ENCODE results near the gene ZNF513.

The ZNF513 gene

DNA sequence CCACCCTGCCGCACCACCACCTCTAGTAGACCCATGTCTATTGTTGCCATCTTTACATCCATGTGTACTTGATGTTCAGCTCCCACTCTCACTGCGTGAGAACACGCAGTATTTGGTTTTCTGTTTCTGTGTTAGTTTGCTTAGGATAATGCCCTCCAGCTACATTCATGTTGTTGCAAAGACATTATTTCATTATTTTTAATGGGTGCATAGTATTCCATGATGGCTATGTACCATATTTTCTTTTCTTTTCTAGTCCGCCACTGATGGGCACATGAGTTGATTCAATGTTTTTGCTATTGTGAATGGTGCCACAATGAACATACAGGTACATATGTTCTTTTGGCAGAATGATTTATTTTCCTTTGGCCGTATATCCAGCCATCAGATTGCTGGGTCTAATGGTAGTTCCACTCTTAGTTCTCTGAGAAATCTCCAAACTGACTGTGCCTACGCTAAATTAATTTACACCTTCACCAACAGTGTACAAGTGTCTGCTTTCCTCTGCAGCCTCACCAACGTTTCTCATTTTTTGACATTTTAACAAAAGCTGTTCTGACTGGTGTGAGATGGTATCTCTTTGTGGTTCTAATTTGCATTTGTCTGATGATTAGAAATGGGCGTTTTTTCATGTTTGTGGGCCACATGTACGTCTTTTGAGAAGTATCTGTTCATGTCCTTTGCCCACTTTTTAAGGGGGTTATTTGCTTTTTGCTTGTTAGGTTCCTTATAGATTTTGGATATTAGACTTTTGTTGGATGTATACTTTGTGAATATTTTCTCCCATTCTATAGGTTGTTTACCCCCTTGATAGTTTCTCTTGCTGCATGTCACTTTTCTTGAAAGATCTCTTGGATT lies 10.5 kb upstream of the ZNF513 start:
- Histone ChIP-seq H3K36me3 (ENCODE audit: insufficient read depth, low read length) (peaks cover 33% of the 10 kb centered on the region), H3K79me2 (ENCODE audit: insufficient read depth, low read length) (peaks cover 64% of the 10 kb centered on the region)

DNA sequence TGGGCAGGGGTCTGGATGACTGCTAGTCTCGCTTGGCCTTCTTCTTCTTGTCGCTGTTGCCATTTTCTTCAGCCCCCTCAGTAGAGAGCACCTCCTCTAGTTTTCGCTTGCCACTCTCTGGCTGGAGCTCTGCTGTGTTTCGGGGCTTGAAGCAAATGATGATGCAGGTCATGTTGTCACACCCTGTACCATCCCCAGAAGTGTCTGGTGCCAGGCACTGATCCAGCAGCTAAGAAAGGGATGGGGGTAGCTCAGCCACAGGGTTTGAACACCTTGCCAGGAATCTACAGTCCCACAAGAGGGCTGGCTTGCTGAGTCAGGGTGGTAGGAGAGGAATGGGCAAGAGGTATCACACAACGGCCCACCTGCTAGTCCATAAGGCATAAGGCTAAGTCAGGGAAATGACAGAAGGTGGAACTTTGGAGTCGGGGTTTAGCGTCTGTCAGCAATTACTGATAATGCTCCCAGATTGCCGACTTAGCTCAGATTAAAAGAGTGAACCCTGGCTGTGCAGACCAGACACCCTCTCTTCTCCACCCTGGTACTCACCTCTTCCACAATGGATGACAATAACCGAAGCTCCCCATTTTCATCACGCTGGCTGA lies 1.1 kb upstream of the ZNF513 start:
- H3K4me2 ChIP-seq (ENCODE audit: low read length), result no peak overlapping the region
- TF ChIP-seq, protein P1, sequence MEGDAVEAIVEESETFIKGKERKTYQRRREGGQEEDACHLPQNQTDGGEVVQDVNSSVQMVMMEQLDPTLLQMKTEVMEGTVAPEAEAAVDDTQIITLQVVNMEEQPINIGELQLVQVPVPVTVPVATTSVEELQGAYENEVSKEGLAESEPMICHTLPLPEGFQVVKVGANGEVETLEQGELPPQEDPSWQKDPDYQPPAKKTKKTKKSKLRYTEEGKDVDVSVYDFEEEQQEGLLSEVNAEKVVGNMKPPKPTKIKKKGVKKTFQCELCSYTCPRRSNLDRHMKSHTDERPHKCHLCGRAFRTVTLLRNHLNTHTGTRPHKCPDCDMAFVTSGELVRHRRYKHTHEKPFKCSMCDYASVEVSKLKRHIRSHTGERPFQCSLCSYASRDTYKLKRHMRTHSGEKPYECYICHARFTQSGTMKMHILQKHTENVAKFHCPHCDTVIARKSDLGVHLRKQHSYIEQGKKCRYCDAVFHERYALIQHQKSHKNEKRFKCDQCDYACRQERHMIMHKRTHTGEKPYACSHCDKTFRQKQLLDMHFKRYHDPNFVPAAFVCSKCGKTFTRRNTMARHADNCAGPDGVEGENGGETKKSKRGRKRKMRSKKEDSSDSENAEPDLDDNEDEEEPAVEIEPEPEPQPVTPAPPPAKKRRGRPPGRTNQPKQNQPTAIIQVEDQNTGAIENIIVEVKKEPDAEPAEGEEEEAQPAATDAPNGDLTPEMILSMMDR (IDR thresholded peaks at IDR 0.05; ENCODE audit: low read length), result no peak
- TF ChIP-seq EZH2 (IDR thresholded peaks at IDR 0.05; ENCODE audit: borderline replicate concordance, low read length), result no peak
- H3K36me3 ChIP-seq (ENCODE audit: insufficient read depth, low read length), result peaks cover 88% of the 10 kb centered on the region
- H4K20me1 ChIP-seq (ENCODE audit: insufficient read depth, low read length), result no peaks in the 10 kb centered on the region
- H3K27ac ChIP-seq (ENCODE audit: low read depth, low read length, poor library complexity, severe bottlenecking), result peak overlapping the region; percentile 77
- H3K79me2 ChIP-seq (ENCODE audit: insufficient read depth, low read length), result no peaks in the 10 kb centered on the region
- no peaks in the 10 kb centered on the region for H3K9me2 ChIP-seq (ENCODE audit: low read depth, low read length)
- 0 out of 2 replicates have a peak, but pooled peaks cover 2% of the 10 kb centered on the region for H3F3A ChIP-seq (ENCODE audit: insufficient read depth, low read length)
- no peaks in the 10 kb centered on the region for H3K27me3 ChIP-seq (ENCODE audit: insufficient read depth, low read length)
- H3K4me1 ChIP-seq (ENCODE audit: insufficient read depth, low read length, severe bottlenecking), result peaks cover 25% of the 10 kb centered on the region
- H2AFZ ChIP-seq (ENCODE audit: low read length), result no peak overlapping the region
- no peak overlapping the region; the same call in 1 of the 2 replicates for H3K9ac ChIP-seq (ENCODE audit: low read length)
- H3K4me3 ChIP-seq (ENCODE audit: low read depth, low read length, poor library complexity, severe bottlenecking), result no peak overlapping the region
- no peaks in the 10 kb centered on the region for H3K9me3 ChIP-seq (ENCODE audit: low read length)

More for the DNA sequence above, 10.5 kb upstream of the ZNF513 start:
- Histone ChIP-seq H3K4me3 (ENCODE audit: low read depth, low read length, poor library complexity, severe bottlenecking) (no peak overlapping the region), H3K9me2 (ENCODE audit: low read depth, low read length) (no peaks in the 10 kb centered on the region), H4K20me1 (ENCODE audit: insufficient read depth, low read length) (no peaks in the 10 kb centered on the region), H3F3A (ENCODE audit: insufficient read depth, low read length) (no peaks in the 10 kb centered on the region), H3K4me1 (ENCODE audit: insufficient read depth, low read length, severe bottlenecking) (no peaks in the 10 kb centered on the region), H2AFZ (ENCODE audit: low read length) (no peak overlapping the region), H3K9me3 (ENCODE audit: low read length) (no peaks in the 10 kb centered on the region), H3K4me2 (ENCODE audit: low read length) (no peak overlapping the region), H3K27ac (ENCODE audit: low read depth, low read length, poor library complexity, severe bottlenecking) (no peak overlapping the region), H3K9ac (ENCODE audit: low read length) (no peak overlapping the region), H3K27me3 (ENCODE audit: insufficient read depth, low read length) (no peaks in the 10 kb centered on the region)
- TF ChIP-seq, protein P1 (IDR thresholded peaks at IDR 0.05; ENCODE audit: low read length), result no peak
- no peak for TF ChIP-seq EZH2 (IDR thresholded peaks at IDR 0.05; ENCODE audit: borderline replicate concordance, low read length)

DNA sequence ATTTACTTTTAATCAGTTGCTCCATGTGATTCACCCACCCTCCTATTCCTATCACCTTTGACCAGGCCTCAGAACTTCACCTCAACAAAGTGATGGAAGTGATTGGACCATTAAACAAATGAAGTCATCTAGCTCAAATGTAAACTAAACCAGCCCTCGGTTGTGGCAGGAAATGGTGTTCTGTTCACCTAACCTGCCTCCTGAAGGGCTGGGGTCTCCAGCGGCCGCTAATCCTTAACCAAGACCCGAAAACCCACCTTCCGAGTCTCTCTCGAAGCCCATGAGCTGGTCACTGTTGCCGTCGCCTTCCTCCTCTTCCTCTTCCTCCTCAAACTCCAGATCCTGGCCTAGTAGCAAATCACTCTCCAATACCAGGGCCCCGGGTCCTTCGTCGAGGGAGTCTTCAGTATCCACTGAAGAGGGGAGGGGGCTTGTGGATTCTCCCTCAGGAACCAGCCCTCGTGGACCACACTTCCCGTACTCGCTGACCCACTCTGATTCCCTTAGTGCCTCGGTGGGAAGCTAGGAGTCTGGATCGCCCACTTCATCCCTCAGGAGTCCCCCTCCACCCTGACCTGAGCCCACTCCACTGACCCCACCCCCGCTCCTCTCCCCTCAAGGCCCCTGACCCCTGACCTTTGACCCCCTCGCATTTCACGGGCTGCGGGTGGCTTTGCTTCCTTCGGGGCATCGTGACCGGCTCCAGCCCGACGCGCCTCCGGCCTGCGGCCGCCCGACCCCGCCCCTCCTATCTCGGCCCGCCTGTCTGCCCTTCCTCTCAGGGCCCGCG lies 503 bp downstream of the ZNF513 start:
- peaks cover 25% of the 10 kb centered on the region for H3K4me1 ChIP-seq (ENCODE audit: insufficient read depth, low read length, severe bottlenecking)
- no peaks in the 10 kb centered on the region for H3K9me2 ChIP-seq (ENCODE audit: low read depth, low read length)
- H3K9me3 ChIP-seq (ENCODE audit: low read length), result no peaks in the 10 kb centered on the region
- no peaks in the 10 kb centered on the region for H4K20me1 ChIP-seq (ENCODE audit: insufficient read depth, low read length)
- no peaks in the 10 kb centered on the region for H3K27me3 ChIP-seq (ENCODE audit: insufficient read depth, low read length)
- peak overlapping the region; percentile 96 for H3K9ac ChIP-seq (ENCODE audit: low read length)
- H3K4me3 ChIP-seq (ENCODE audit: low read depth, low read length, poor library complexity, severe bottlenecking), result peak overlapping the region; percentile 86
- no peak overlapping the region for H2AFZ ChIP-seq (ENCODE audit: low read length)
- peak overlapping the region; percentile 97 for H3K4me2 ChIP-seq (ENCODE audit: low read length)
- no peaks in the 10 kb centered on the region for H3K79me2 ChIP-seq (ENCODE audit: insufficient read depth, low read length)
- H3K36me3 ChIP-seq (ENCODE audit: insufficient read depth, low read length), result peaks cover 90% of the 10 kb centered on the region
- 0 out of 2 replicates have a peak, but pooled peaks cover 2% of the 10 kb centered on the region for H3F3A ChIP-seq (ENCODE audit: insufficient read depth, low read length)
- peak overlapping the region; percentile 86 for H3K27ac ChIP-seq (ENCODE audit: low read depth, low read length, poor library complexity, severe bottlenecking)
- TF ChIP-seq, protein P1 (IDR thresholded peaks at IDR 0.05; ENCODE audit: low read length), result no peak
- no peak for TF ChIP-seq EZH2 (IDR thresholded peaks at IDR 0.05; ENCODE audit: borderline replicate concordance, low read length)

Measured in OCI-LY1 (cell line).